ENCODE results near the gene N4BP2.

N4BP2 gene

GRCh38 chr4:40160258-40160657, 103.6 kb downstream of the N4BP2 start:
- DNase-seq = no peak

DNA sequence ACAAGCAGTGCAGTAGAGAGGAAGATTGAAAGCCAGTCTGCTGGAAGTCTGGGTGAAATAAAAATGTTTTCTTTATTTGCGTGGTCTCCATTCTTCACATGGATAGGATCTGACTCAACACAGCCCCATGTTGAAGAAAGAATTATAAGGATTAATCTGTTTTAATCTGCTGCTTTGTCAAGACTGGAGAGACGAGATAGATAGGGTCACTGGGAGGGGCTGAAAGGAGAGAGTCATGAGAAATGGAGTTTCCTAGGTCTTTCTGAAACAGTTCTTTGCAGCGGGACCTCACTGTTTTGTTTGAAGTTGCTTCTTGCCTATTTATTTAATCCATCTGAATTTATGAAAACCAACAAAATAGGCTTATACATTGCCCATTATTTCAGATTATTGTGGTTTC, 107.8 kb downstream of the N4BP2 start:
- DNase-seq = no peak

DNA sequence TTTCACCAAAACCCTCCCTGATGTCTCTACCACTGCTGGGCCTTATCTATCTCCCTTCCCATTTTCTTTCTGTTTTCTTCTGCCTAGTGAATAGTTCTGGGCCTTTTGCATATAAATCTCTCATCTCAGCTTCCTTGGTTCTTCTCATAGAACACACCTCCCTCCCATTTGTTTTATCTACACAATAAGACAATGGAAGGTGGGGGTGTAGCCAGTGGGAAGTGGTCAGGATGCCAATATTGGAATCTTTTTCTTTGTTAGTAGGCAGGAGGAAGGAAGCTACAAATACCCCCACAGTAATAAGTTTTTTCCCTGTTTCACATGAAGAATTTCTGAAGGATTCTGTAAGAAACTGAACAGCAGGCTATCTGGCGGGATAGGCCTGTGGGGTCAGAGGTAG, 109.3 kb downstream of the N4BP2 start:
- DNase-seq = no peak

- DNase-seq = no peak
These were observed 111.4 kb downstream of the N4BP2 start for GRCh38 chr4:40168070-40168469.

DNA sequence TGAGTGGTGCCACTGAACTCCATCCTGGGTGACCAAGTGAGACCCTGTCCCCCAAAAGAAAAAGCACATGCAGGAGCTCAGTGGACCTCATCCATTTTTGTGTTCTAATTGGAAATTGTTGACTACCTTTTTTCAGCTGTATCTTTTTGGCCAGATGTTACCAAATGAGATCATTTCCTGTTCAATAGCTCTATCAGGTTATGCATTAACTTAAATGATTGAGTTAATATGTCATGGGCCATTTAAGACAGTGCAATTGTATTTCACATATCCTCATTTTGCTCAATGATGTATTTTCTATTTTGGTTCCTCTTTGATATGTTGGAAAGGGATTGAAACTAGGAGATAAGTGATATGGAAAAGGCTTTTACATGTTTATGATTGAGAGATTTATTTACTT, 113.9 kb downstream of the N4BP2 start:
- DNase-seq = no peak

DNA sequence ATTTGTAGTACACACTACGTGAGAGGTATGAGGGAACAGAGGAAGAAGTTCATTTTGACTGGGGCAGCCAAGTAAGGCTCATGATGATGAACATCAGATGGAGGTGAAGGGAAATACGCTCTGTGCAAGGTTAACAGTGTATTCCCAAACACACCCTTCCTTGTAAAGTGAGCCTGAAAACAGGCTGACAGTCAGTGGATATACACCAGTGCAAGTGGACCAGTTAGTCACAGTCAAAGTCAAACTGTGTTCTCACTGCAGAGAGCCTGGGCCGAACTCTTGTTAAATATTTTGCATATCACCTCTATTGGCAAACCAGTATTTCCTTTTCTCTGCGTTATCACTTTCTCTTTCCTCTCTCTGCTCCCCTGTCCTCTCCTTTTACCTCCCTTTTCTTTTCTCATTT, 116.8 kb downstream of the N4BP2 start:
- no peak for DNase-seq

DNA sequence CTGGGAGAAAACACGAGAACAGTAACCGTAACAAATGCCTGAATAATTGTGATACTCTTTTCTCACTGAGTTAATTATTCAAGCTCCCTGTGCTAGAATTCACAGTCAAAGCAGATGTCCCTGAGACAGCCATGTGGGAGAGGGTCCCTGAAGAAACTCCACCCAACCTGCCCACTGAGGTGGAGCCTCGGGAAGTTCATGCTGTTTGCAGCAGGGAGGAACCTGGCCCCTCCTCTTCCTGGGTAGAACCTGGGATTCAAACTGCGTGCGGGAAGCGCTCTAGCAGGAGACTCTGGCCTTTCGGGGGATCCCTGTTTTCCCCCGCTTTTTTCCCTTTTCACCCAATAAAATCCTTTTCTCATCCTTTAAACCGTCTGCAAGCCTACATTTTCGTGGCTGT, 120.0 kb downstream of the N4BP2 start:
- DNase-seq = no peak

- DNase-seq = no peak
These were observed 120.9 kb downstream of the N4BP2 start for GRCh38 chr4:40177591-40177990.

DNA sequence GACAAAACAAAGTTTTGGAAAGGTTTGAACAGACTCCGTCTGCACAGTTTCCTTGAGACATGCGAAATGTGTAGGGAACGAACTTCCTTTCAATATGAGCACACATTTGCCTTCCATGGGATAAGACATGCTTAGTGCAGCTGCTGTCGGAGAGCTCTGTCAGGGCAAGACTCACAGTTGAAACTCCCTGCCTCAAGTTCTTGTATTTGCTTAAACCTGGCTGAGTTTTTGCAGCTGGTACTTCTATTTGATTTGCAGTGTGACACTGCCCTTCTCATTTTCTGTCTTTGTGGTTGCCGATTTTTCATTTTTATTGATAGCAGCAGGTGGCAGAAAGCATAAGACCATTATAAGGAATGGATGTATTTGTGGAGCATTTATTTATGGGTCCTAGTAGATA, 122.0 kb downstream of the N4BP2 start:
- no peak for DNase-seq

DNA sequence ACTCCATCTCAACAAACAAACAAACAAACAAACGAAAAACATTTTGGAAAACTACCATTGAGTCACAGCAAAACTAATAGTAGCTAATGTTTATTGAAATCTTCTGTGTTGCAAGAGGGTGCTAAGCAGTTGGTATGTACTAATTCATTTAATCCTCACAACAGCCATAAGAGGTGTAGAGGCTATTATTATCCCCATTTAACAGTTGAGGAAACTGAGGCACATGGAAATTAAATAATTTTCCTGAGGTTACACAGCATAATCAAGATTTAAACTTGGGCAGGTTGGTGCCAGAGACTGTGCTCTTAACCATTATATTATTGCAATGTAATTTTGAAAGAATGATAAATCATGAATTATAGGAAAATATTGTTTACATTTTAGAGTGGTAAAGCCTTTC, 122.7 kb downstream of the N4BP2 start:
- no peak for DNase-seq

DNA sequence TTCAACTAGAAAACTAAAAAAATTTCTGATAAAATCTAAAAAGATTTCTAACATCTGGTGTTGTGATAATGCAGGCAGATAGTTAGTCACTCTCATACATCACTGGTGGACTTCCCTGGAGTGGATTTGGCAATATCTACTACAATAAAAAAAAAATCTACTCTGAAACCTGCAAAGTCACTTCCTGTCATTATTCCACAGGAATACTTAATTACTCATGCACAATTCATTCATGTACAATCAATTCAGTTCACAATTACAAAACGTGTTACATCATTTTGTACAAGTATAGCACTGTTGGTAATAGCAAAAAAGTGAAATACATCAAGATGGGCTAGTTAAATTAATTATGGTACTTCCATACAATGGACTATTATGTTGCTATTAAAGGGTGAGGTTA, 123.7 kb downstream of the N4BP2 start:
- no peak for DNase-seq

DNA sequence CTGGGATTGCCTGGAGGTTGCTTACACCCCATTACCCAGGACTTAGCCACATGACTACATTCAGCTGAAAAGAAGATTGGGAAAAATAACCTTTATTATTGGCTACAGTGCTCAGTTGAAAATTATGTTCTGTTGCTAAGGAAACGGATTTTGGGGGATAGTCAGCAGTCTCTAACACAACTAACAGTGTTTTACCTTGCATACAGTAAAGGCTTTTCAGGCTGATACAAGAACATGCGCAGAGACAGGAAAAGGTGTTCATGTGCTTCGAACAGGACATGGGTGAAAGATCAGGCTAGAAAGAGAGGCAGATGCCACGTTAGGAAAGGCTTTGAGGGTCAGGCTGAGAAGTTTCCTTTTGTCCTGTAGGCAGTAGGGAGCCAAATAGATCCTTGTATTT, 125.4 kb downstream of the N4BP2 start:
- no peak for DNase-seq

- DNase-seq = no peak
These were observed 126.3 kb downstream of the N4BP2 start for GRCh38 chr4:40182954-40183353.

DNA sequence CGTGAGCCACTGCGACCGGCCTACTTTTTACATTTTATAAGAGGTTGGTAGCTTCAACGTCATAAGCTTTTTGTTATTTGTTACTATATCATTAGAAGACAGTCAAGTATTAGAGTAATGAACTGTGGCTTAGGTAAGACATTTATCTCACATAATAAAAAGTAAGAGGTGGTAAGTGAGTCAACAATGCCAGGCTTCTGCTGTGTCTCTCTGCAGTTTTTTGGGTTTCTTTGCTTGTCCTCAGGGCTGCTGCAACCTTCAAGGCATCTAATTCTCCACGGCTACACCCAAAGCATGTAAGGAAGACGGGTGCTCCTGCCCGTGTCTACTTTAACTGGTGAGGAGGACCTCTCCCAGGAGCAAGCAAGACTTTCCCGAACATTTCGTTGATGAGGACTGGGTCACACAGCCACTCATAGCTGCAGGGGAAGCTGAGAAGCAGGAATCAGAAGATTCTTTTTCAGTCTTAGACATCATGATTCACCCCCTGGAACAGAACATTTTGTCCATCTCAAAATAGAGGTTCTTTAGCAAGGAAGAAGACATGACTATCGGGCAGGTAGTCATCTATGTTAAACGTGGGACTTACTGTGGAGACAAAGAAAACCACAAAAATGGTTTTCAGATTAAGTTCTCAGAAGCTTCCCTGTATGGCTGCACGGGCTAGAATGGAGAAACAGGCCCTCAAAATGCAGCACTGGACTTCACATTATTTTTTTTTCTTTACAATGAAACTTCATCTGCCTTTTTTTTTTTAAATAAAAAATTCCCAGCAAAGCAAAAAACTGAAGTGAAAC, 127.2 kb downstream of the N4BP2 start:
- no peak for DNase-seq

- DNase-seq = no peak
These were observed 129.4 kb downstream of the N4BP2 start for GRCh38 chr4:40185830-40186664.

DNA sequence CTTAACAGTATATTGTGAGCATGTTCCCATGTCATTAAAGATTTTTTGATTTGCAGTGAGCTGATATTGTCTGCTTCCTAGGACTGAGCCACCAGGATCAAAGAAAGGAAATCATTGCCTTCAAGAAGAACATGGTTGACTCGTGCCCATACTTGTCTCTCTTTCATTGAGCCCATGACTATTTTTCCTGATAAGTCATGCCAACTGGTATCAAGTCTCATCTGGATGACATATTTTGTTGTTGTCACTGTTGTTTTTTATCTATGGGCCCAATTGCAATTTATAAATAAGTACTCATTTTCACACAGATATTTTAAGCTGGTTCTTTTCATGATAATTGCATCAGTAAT, 130.0 kb downstream of the N4BP2 start:
- DNase-seq = no peak

DNA sequence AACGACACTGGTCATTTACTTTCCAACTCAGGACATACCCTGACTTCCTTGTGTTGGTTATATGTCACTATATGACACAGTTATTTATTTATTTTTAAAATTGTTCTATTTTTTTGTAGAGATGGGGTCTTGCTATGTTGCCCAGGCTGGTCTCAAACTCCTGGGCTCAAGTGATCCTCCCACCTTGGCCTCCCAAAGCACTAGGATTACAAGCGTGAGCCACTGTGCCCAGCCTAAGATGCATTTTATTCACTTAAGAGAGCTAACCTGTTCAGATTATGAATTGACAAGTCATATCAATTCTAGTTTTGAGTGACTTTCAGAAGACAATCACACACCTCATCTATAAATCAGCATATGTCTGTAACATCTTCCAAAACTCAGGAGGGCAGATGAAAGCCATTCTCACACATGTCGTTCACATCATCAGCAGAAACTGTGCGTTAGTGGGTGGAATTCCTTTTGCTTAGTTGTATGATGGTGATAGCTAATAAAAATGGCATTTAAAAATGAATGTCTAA, 130.8 kb downstream of the N4BP2 start:
- no peak for DNase-seq

DNA sequence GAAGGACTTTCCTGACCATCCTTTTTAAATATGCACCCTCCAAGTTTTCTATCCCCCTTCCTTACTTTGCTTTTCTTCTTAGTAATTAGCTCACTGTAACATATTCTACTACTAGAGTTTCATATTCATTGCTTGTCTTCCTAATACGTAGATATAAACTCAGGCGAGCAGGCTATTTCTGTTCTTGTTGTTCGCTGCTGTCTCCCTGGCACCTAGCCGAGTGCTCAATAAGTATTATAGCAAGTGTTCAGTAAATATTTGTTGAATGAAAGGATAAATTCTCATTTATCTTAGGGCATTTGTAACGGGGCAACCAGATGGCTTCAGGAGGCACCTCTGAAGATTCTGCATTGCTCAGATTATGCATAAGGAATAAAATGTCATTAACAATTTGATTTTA, 133.4 kb downstream of the N4BP2 start:
- peak; percentile 87 for DNase-seq

- DNase-seq = no peak
These were observed 133.8 kb downstream of the N4BP2 start for GRCh38 chr4:40190465-40190864.

DNA sequence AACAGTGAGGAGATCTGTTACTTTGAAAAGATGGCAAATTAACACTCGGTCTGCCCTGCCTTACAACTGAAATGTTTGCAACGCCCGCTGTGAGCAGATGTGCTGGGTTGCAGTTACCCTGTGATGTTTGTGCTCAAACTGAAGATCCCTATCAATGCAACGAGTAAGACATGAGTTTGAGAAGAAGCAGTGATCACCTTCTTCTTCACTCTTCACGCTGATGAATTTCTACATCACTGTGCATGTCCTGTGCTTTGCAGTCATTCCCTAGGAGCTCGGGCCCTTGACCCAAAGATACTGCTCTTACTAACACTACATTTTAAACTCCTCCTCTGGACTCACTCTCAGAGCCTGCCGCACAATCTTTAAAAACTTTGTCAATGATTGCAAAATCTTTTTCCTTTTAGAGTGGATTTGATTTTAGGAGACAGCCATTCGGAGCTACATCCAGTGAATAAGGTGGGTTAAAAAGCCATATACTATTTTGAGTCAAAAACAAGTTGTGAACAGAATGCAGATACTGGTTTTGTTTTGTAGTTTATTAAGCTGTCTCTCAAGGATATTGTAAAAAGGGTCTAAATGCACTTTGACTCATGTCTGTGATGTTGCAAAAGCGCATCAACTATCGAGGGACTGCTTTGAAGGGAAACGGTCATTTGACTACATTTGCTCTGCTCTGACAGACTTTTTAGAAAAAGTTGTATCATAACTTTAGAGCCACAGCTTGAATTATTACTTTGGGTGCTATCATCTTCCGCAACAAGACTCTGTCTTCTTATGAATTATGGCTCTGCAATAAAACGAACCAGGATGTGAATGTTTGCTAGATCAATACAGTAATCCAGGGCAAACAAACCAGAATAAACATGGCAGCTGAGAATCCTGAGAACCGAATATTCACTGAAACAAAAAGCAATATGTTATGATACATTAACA, 134.5 kb downstream of the N4BP2 start:
- DNase-seq = peak; percentile 61

- DNase-seq = no peak
These were observed 135.7 kb downstream of the N4BP2 start for GRCh38 chr4:40192114-40193015.

DNA sequence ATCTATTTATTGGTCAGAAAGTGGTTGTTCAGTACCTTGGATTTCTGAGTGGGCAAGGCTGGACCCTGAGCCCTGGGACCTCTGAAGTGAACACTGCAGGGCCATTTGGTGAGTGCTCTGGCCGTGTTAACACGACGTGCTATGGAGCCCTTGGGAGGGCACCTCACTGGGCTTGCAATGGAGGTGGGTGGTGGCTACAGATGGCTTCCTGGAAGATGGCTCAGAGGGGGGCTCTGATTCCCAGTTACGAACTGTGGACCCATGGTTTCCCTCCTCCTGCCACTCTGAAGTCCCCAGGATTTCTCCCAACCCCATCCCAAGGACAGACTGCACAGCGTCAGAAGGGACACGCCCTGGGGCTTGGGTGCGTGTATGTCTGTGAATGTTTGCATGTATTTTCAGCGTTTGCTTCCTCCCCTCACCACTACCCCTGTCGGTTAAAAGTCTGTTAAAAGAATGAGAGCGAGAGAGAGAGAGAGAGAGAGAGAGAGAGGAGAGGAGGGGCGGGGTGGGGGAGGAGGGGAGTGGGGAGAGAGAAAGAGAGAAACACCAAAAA, 136.4 kb downstream of the N4BP2 start:
- DNase-seq = no peak

Measured in NCI-H2029 treated with DMSO at 0.1 percent for 48 hours (cell line).